HG02938 (cell line): Measurements from ENCODE around the gene TSTD2.
"Not testable (repeated sequence)": the region's sequence is repeated elsewhere in the genome, so short reads cannot be mapped to it uniquely, and the experiment has no call there.

Experiments
- ATAC-seq: cut with Tn5 transposase; IDR thresholded peaks from one replicate; pipeline ENCODE4 v1.9.1; 2021; ENCODE audit warnings: mild to moderate bottlenecking, moderate library complexity; ENCODE audit not compliant: unreplicated experiment

The TSTD2 gene

DNA sequence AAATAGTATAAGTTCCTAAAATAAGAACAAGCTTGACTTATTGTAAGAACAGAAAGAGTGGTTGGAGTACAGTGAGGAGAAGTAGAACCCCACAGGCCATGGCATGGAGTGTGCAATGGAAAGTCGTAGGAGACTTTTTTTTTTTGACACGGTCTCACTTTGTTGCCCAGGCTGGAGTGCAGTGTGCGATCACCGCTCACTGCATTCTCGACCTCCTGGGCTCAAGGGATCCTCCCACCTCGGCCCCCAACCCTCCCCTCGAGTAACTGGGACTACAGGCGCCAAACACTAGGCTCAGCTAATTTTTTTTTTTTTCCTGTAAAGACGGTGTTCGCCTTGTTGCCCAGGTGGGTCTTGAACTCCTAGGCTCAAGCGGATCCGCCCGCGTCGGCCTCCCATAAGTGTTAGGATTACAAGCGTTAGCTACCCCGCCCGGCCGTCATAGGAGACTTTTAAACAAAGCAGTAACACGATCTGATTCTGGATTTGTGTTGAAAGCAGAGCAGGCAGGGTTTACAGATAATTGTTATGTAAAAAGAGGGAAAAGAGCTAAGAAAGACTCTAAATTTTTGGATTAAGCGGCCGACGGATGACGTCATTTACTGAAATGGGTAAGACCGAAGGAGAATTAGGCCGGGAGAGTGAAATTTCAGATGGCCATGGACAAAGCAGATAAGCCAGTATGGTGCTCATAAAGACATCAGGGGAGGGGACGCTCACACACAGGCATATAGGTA lies 752 bp downstream of the TSTD2 start:
- peak; percentile 9 for ATAC-seq

DNA sequence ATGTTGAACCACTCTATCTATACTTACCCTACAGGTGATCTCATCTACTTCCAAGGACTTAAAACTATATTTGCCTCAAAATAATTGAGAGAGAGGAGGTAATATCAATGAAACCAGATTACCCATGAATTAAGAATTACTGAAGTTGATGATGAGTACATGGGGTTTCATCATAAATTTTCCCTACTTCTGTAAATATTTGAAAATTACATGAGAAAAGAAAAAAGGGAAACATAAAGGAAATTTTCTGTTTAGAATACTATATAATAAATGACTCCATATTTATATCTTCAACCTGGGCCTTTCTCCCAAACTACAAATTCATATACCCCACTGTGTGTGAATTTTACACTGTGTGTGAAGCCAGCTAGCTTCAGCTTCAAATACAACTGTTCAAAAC lies 2.6 kb downstream of the TSTD2 start:
- ATAC-seq = no peak

DNA sequence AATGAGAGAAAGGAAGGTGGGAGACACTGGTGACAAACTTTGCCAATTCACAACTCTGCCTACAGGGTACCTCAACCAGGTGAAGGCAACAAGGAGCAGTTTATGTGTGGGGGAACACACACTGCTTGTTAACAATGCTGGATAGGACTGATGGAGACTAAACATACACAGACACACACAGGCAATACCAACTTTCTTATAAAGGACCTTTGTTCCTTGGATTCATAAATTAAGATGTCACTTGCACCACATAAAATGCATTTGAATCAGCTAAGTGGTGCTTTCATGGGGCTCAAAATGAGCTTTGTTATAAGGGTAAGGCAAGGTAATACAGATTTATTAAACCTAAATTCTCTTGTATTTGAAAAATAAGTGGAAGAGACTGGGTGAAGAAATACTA lies 4.0 kb downstream of the TSTD2 start:
- no peak for ATAC-seq

DNA sequence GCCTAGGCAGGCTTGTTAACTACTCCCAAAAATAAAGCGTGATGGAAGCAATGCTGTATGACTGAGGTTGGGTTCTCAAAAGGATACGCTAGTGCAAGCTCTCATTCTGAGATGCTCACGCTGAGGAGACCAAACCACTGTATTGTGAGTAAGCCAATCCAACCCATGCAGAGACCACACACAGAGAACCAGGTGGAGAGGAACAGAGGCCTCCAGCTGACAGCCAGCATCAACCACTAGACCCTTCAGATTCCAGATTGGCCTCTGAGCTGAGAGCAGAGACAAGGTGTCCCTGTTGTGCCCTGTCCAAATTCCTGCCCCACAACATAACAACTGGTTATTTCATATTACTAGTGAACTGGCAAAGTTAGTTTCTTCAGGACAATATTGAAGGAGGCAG lies 4.5 kb downstream of the TSTD2 start:
- no peak for ATAC-seq

DNA sequence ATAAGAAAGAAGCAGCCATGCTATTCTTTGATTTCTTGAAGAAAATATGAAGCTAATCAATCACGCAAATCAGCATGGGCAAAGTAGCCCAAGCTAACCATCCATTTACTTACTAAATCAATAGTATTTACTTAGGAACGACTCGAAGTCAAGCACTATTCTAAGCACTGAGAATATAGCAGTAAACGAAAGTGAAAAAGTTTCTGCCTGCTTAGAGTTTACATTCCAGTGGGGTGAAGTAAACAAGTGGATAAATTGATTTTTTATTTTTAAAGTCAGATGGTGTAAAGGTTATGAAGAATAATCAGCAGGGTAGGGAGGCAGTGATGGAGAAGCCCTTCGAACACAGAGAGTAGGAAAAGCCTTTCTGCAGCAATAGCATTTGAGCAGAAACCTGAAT lies 5.5 kb downstream of the TSTD2 start:
- no peak for ATAC-seq

DNA sequence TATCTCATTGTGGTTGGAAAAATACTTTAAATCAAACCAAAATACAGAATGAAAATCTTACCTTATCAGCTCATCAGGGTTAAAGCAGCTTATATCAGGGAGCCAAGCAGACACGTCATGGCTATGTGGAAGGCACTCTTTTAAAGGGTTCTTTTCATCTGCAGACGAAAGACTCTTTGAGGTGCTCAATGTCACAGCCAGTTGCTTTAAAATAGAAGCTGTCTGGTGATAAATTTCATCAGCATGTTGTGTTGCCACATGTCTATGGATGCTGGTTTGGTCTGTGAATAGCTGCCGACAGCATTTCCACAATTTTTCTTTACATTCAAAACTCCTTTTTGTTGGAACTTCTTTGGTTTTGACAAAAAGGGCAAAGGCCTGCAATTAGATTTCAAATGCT lies 7.5 kb downstream of the TSTD2 start:
- no peak for ATAC-seq

DNA sequence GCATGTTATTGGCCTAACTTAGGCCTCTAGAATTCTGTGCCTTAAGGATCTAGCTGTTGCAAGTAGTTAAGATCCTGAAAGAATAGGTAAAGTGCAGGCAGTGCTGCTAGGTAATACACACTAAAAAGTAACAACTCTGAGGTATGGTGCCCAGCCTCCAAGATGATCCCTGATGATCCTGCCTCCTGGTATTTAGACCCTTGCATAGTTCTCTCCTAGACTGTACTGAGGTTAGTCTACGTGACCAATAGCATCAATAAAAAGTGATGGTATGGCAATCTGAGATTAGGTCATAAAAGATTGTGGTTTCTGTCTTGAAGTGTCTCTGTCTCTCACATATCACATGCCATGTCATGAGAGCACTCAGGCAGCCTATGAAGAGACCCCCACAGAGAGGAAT lies 9.2 kb downstream of the TSTD2 start:
- ATAC-seq = no peak

DNA sequence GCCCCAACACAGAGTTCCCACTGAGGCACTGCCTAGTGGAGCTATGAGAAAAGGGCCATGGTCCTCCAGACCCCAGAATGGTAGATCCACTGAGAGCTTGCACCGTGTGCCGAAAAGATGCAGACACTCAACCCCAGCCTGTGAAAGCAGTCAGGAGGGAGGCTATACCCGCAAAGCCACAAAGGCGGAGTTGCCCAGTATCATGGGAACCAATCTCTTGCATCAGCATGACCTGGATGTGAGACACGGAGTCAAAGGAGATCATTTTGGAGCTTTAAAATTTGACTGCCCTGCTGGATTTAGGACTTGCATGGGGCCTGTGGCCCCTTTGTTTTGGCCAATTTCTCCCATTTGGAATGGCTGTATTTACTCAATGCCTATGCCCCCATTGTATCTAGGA lies 10.7 kb downstream of the TSTD2 start:
- ATAC-seq = not testable (repeated sequence)

DNA sequence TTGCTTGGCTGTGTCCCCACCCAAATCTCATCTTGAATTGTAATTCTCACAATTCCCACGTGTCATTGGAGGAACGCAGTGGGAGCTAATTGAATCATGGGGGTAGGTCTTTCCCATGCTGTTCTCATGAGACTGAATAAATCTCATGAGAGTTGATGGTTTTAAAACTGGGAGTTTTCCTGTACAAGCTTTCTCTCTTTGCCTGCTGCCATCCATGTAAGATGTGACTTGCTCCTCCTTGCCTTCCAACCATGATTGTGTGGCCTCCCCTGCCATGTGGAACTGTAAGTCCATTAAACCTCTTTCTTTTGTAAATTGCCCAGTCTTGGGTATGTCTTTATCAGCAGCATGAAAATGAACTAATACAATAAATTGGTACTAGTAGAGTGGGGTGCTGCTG lies 13.1 kb downstream of the TSTD2 start:
- ATAC-seq = not testable (repeated sequence)

DNA sequence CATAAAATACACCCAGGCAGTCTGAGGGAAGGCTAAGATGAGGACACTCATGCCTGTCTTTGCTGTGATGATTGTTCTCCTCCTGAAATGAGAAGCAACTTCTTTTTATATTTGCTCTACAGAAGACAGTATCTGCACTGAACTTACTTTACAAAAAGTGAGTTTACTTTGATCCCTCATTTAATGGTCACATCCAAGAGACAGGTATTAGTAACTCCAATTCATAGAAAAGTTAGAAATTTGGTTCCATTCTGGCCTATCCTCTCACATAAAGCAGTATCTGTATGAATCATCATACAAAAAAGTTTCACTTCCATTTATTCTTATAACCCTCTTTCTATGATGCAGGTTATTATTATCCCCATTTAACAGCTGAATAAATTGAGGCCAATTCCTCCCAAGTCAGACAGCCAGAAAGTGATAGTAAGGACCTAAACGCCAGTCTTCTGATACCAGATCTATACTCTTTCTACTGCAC lies 15.2 kb downstream of the TSTD2 start:
- ATAC-seq = no peak

DNA sequence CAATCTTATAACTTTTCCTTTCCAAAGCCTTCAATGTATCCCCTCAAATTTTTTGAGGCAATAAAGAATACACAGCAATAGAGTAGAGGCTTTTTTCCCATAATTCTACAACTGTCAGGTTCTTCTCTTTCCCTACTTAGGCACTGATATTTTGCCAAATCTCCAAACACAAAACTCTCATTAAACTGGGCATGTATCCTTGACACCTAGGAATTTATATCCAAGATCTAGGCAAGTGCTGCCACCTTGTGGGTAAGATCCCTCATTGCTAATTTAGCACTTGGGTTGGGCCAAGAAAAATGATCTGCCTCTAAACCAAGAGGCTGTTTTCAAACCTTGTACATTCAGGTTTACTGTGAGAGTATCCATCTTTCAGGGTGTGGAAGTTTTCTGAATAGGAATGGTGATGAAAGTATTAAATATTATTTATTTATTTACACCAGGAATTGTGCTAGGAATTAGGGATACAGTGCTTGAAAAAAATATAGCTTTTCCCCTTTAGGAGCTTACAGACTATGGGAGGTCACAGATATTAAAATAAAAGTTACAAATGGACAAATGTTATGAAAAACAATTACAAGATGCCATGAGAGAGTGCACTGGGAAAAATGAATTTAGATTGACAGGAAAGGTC lies 17.6 kb downstream of the TSTD2 start:
- no peak for ATAC-seq

DNA sequence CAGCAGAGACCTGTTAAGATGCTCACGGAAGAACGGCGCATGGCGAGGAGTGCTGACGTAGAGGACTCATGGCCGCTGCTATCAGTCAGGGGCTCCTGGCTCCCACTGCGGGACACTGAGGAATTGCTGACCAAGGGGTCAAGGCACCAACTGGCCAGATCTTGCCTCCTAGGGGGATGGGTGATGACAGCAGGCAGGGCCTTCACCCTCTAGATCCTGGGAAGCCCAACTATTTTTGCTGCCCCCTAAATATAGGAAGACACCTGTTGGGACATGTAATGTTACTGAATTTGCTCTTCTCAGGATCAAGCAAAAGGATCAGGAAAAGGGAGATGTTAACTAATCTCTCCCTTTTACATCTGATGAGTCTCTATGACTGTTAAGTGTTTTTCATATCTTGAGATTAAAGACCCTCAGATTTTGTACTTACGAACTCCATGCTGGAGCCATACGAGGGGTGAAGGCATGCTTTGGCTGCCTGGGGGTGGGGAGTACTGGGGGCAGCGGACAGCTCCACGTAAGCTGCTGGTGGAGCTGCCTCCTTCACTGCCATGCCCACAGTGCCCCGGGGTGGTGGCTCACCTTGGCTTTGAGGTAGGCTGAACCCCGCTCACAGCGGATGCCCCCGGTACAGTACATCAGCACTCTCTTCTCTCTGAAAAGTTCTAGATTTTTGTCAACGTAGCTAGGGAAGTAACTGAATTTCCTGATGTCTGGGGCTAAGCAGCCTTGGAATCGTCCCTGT lies 28.1 kb downstream of the TSTD2 start:
- ATAC-seq = no peak

DNA sequence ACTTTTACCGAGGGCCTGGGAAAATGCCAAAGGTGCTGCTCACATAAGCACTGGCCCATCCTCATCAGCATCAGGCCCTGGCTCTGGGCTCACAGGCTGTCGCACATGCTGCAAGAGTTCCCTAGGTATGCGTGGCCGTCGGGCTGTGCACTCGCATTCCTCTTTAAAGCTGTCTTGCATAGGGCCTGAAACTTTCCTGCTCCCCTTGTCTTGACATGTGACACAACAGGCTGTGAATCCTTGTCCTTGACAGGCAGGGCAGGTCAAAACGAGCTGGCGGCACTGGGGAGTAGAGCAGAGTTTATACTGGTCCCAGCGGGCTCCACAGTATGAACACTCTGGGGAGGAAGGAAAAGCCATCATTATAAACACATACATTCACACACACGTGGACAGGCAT lies 30.7 kb downstream of the TSTD2 start:
- ATAC-seq = no peak

DNA sequence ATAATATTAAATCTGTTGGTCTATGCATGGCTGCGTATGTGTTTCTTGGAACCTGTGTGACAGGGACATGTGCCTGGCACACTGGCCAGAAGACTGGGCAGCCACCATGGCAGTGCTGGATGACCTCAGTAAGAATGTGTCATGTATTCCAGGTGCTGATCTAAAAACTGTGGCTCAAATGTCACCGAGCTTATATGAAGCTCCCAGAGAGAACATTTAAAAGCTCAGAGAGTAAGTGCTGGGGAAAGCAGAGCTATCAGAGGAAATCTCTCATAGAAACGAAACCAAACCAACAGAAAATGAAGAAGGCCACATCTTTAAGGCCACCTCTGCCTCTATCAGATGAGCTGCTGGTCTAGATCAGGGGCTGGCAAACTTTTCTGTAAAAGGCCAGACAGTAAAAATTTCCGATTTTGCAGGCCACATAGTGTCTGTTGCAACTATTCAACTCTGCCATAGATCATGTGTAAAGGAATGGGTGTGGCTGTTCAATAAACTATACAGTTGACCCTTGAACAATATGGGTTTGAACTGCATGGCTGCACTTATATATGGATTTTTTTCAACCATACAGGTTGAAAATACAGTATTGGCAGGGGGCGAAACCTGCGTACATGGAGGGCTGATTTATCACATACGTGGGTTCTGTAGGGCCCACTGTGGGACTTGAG lies 31.8 kb downstream of the TSTD2 start:
- no peak for ATAC-seq

DNA sequence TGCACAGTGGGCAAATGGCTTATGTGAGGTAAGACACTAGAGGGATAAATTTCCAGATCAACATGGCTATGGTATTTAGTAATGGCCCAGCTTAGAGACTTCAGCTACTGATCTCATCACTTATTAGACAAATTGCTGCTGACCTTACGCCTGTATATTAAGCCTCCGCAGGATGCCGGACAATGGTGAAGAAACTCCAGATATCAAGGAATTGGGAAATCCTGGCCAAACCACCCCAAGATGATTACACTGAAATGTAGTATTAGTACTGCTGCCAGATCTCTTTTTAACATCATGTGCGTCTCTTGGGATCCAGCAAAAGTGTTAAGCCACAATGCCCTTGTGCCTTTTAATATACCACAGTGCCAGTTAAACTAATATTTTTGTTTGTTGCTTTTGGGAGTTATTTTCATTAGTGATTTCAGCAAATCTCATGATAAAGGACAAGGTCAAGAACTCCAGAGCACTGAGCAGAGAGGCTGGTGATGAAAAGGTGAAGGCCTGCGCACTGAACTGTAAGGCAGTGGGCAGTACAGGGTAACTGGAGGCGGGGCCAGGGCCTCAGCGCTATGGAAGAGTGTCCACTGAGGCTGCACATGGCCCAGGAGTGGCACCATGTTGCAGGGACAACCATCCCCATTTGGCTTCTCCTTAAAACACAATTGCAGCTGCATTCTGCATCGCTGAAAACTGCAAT lies 32.5 kb downstream of the TSTD2 start:
- no peak for ATAC-seq

DNA sequence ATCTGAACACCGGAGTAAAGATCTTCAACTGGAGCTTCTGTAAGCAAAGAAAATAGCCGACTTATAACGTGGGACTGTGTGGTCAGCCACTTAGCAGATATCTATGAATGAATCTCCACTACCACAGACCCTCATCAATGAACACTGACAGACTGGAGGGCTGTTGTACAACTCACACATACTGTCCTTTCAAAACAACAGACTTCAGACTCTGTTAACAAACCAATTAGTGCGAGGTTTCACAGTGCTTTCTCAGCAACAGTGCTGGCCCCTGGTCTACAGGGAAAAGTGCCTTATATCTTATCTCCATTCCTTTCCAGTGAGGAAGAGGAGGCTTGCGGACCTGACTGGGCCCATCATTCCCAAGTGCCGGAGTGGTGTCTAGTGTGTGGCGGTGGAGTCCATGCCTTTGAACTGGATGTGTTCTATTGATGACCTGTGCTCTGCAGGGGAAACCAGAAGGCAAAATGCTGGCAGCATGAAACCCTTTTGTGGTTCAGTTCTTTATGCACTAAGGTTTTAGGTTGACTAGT lies 33.8 kb downstream of the TSTD2 start:
- no peak for ATAC-seq

DNA sequence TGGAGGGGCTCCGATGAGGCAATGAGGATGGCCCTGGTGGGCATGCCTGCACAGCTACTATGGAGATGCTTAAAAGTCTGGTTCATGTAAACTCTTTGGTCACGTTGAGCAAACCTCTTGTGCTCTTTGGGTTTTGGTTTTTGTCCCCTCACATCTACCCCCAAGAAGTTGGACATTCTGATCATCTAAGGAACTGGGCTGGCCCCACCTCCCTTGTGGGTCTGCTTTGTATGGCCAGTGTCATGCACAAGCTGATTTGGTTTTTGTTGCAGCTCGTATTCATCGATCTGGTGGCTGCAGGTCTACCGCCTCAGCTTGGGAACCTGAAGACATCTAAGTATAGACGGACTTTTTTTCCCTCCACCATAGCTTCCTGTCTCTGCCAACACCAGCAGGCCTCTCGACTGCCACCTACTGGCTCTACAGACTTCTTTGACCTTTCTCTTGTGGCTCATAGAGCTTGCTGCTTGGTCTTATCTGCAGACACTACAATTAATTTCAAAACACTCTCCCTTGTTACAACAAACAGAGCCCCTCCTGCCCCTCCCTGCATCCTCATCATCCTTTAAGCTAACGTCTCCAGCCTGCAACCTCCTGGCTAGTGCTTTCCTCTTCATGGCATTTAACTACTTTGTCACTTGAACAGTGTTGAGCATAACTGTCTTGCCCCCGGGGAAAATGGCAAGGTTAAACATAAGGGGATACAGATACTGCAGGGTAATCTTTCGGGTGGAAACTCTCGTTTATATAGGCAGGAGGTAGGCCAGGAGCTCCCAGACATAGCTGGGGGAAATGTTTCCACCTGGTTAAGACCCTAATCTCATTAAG lies 34.5 kb downstream of the TSTD2 start:
- ATAC-seq = peak; percentile 91

DNA sequence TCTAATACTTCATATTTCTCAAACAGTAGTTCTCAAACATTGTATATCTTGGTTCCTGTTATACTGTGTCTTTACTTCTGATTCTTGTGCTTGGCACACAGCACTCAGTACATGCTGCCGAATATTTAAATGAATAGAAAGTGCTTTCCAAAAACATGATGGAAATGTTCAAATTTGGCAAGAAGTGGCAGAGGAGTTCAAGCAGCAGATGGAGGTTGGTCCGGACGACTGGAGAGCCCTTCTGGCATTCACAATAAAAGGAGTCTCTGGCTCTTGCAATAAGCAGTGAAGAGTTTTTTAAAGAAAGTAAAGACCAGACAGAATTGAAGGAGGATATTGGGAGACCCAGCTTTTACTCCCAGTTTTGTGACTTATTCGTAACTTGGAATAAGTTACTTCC lies 36.3 kb downstream of the TSTD2 start:
- no peak for ATAC-seq

DNA sequence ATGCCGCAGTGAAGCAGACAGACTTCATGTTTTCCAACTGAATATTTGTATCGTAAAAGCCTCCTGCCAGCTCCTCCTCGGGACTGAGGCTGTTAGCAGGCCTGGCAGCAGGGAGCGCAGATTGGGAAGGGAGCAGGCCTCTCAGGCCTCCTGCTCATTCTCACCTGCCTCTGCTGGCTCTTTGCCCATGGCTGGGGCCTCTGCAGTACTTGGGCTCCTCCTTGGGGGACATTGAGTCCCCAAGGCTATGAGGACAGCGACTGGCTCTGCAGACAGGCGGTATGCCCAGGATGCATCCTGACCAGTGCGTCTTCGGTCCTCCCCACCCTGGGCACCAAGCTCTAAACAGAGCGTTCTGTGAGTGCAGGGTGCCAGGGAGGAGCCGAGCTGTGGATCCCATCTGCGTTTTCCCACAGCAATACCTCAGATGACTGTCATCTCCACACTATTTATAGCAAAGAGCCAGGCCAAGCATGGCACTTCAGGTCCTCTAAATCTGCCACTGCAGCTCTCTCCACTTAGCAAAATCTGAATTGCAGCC lies 38.7 kb downstream of the TSTD2 start:
- no peak for ATAC-seq
